HG02588 (cell line): ENCODE results near the gene DNASE2.

Source experiments
- ATAC-seq: cut with Tn5 transposase; IDR thresholded peaks from one replicate; pipeline ENCODE4 v1.9.1; 2021; ENCODE audit warnings: mild to moderate bottlenecking, moderate library complexity; ENCODE audit not compliant: unreplicated experiment

The DNASE2 gene

DNA sequence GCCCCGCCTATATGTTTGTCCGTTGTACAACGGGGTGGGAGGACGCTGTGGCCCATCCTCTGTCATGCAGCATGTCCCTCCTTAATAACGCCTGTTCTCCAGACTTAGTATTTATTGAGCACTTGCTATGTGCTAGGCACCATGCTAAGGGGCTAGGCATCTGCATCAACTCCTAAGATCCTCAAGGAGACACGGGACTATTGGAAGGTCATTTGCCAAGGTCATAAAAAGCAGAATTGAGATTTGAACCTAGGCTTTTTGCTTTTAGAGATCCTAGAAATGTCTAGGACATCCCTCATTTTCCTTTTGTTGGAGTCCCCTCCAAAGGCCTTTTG, 44.8 kb downstream of the DNASE2 start:
- no peak for ATAC-seq

DNA sequence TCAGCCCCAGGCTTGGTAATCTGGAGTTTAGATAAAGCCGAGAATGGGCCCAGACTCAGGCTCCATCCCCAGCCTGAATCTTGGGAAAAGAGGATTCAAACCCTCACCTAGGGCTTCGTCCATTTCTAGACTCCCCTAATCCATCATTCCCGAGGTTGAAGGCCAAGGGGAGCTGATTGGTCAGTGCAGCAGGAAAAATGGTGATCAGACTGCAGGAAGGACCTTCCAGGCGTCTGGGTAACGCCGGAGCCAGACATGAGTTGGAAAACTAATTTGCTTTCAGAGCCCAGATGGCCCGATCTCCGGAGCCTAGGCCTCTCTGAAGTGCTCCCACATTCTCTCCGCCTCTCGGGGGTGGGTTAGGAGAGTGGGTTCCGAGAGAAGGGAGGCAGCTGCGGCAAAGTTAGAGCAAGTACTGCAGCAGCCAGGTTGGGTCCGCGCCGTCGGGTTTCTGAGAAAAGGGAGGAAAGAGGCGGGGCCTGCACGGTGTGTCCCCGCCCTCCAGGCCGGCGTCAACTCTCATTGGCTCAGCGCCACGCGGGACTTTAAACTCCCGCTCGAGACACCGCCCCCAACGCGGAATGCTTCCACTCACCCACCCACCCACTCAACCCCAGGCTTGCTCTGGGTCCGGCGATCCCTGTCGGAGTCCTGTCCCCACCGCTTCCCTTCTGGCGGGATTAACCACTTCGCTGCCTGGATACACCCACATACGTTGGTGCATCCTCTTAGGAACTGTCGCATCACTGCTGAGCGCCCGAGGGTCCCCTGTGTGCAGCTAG, 46.1 kb downstream of the DNASE2 start:
- ATAC-seq = no peak

DNA sequence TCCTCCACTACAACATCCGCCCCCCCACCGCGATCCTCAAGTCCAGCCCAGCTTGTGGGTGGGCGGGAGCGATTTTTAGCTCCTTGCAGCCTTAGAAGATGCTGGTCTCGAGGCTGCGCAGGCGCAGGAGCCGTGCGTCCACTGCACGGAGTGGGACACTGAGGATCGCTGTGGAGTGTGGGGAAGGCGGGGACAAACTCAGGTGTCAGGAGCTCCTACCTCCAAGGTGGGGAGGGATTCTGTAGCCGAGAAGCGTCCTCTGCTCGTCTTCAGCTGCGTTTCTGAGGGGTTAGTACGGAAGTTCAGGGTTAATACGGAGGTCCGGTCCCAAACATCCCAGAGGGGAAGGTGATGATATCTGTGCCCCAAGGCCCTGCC, 46.7 kb downstream of the DNASE2 start, which contains the start of gene RTBDN:
Gene RTBDN, minus strand, starts transcription at position 14 of the 378 bp plus-strand sequence. CDS start 4,600 bp downstream, outside the sequence.
- no peak for ATAC-seq

- ATAC-seq = no peak
Measured at GRCh38 chr19:12833738-12834565, 47.3 kb downstream of the DNASE2 start.

GRCh38 chr19:12833418-12833737, 47.9 kb downstream of the DNASE2 start:
- no peak for ATAC-seq

GRCh38 chr19:12828494-12828893, 52.8 kb downstream of the DNASE2 start:
- no peak for ATAC-seq

DNA sequence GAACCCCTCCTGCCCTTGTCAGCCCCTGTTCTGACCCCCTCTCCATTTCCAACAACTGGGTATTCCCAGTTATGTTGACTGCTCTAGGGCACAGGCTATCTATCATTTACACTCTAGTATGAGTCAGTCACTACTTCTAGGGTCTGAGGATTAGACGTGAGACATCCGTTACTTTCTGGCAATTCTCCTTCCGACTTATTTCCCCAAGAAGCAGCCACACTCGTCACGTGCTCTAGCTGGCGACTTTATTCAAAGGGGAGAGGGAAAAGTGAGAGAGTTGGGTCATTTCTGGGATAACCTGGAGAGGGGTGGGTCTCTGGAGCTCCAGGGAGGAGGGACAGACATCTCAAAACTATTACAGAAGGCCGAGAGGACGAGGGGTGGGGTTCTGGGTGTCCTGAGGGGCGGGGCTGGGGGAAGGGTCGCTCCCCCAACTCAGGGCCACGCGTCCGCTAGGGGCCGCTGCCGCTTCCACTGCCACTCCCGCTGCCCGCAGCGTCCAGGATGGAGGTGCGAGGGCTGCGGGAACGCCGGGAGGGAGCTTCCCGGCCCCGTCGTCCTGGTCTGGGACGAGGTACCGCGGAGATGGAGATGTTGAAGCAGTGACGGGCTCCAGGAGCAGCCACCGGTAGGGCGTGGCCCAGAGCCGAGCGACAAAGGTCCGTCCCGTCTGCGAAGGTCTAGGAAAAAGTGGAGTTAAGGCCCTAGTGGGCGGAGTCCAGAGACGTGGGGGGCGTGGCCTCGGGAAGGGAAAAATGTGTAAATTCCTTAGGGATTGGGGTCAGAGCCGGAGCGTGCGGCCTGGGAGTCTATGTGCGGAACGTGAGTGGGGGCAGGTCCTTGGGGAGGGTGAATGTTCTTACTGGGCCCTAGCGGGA, 55.8 kb downstream of the DNASE2 start:
- ATAC-seq = no peak
